Esophagus squamous epithelium (tissue), 5 donors: ENCODE data around the gene EYS. TPM values are rescaled to one million over a fixed set of nuclear protein-coding genes. Genes with fewer than 3 reads are reported as not detected.

Experiments used
- DNase-seq: peaks from one replicate; lab custom pipeline; 2025; lab: John Stamatoyannopoulos, UW
- H3K27ac ChIP-seq, 4 donors: fragments of 200-600 bp; sonication (generic); one replicate each; pipeline ENCODE4 v1.5.1; 2016 to 2019; ENCODE audit warnings: mild to moderate bottlenecking in 1 of 4
- H3K27me3 ChIP-seq, 4 donors: fragments of 200-600 bp; sonication (generic); 1 replicate in 3 of 4; 2 replicates in 1 of 4; pipeline versions ENCODE4 v1.5.1 to v1.6.0; 2017 to 2021; ENCODE audit warnings: antibody characterized with exemption in 1 of 4
- H3K36me3 ChIP-seq, 3 donors: fragments of 200-600 bp; sonication (generic); one replicate each; pipeline ENCODE4 v1.5.1; 2016 to 2019
- H3K4me1 ChIP-seq, 3 donors: fragments of 200-600 bp; sonication (generic); one replicate each; pipeline ENCODE4 v1.5.1; 2017 to 2019
- H3K4me3 ChIP-seq, 4 donors: fragments of 200-600 bp; sonication (generic); 1 replicate in 3 of 4; 2 replicates in 1 of 4; pipeline ENCODE4 v1.5.1; 2016 to 2019; ENCODE audit warnings: mild to moderate bottlenecking in 2 of 4, moderate library complexity in 1 of 4
- H3K9me3 ChIP-seq, 3 donors: fragments of 200-600 bp; sonication (generic); one replicate each; pipeline ENCODE4 v1.5.1; 2016 to 2019
- CTCF ChIP-seq, 6 experiments: fragments of 450-650 bp in 4 of 6; fragments of 200-600 bp in 2 of 6; sonication (generic) in 2 of 6; IDR thresholded peaks; one replicate each; pipeline ENCODE4 v1.5.1; 2016 to 2019; ENCODE audit warnings: antibody characterized with exemption in 6 of 6, mild to moderate bottlenecking in 4 of 6, moderate library complexity in 4 of 6
- POLR2A ChIP-seq, 4 donors: fragments of 450-650 bp; IDR thresholded peaks; one replicate each; pipeline ENCODE4 v1.6.1; 2017; ENCODE audit warnings: antibody characterized with exemption in 4 of 4, mild to moderate bottlenecking in 4 of 4, moderate library complexity in 3 of 4
- WGBS, 2 donors: methylation state at CpG; one replicate each; pipeline ENCODE4 v1.1.5; 2018; 5-methylcytosine and 5-hydroxymethylcytosine counted together
- intact Hi-C: fragments of 100-400 bp; cut with DNase I; formaldehyde crosslinking; loops from one replicate; pipeline ENCODE4 v1.15.0; 2022
- total RNA-seq, 4 donors: library from RNA; depleted of rRNA; stranded (reverse); fragments of >200 nt; gene quantifications; one replicate each; pipeline ENCODE4 v1.1.0, GENCODE V29; 2016
- donor health status: DM: yes; HTN: yes; CAD: no.

Gene EYS
- total RNA-seq, 4 donors from 2014 or later = 0.87 TPM; not detected in 3

GRCh38 chr6:63926950-63927927, 1779.8 kb downstream of the EYS start:
- no peaks in the 10 kb centered on the region for H3K36me3 ChIP-seq
- no peak for DNase-seq
- no peaks in the 10 kb centered on the region for H3K9me3 ChIP-seq
- no peaks in the 10 kb centered on the region for H3K4me1 ChIP-seq
- no peak overlapping the region for H3K4me3 ChIP-seq
- no peak overlapping the region for H3K27ac ChIP-seq
- WGBS, 2 donors = 50 to 53% methylated on average over 7 of the region's 7 CpGs
- no peaks in the 10 kb centered on the region for H3K27me3 ChIP-seq
- intact Hi-C loops = loop anchor here (10.0 kb wide), 1 partner anchor 398 kb away; no protein-coding TSS in a partner anchor
- no peak for TF ChIP-seq POLR2A (IDR thresholded peaks at IDR 0.05)

- no peak for DNase-seq
- Histone ChIP-seq H3K4me3 (no peak overlapping the region), H3K27me3 (no peaks in the 10 kb centered on the region), H3K4me1 (no peaks in the 10 kb centered on the region), H3K27ac (no peak overlapping the region), H3K36me3 (no peaks in the 10 kb centered on the region), H3K9me3 (no peaks in the 10 kb centered on the region)
- WGBS, 2 donors = 53 to 60% methylated on average over 1 of the region's 1 CpG
- intact Hi-C loops = loop anchor here (10.0 kb wide), 1 partner anchor 398 kb away; no protein-coding TSS in a partner anchor
- TF ChIP-seq POLR2A (IDR thresholded peaks at IDR 0.05) (no peak), CTCF (IDR thresholded peaks at IDR 0.05) (no peak)
These were observed 1780.7 kb downstream of the EYS start for GRCh38 chr6:63926258-63926780.

- no peaks in the 10 kb centered on the region for H3K36me3 ChIP-seq
- H3K4me3 ChIP-seq = no peak overlapping the region
- H3K27me3 ChIP-seq = no peaks in the 10 kb centered on the region
- no peak for TF ChIP-seq POLR2A (IDR thresholded peaks at IDR 0.05)
- TF ChIP-seq CTCF (IDR thresholded peaks at IDR 0.05) = peak in 5 of 6 experiments; percentile 35 to 66 (median 52)
- H3K4me1 ChIP-seq = no peaks in the 10 kb centered on the region
- 10 to 15% methylated on average over 6 of the region's 6 CpGs for WGBS, 2 donors
- no peak for DNase-seq
- no peaks in the 10 kb centered on the region for H3K9me3 ChIP-seq
- H3K27ac ChIP-seq = no peak overlapping the region
- intact Hi-C loops = loop anchor here (10.0 kb wide), 1 partner anchor 402 kb away; no protein-coding TSS in a partner anchor
These were observed 1783.8 kb downstream of the EYS start for GRCh38 chr6:63923139-63923739.

GRCh38 chr6:63919556-63920110, 1787.4 kb downstream of the EYS start:
- intact Hi-C loops = loop anchor here (10.0 kb wide), 1 partner anchor 405 kb away; no protein-coding TSS in a partner anchor
- no peaks in the 10 kb centered on the region for H3K27me3 ChIP-seq
- no peak for DNase-seq
- H3K9me3 ChIP-seq = no peaks in the 10 kb centered on the region
- 71 to 75% methylated on average over 7 of the region's 7 CpGs for WGBS, 2 donors
- no peak overlapping the region for H3K27ac ChIP-seq
- TF ChIP-seq POLR2A (IDR thresholded peaks at IDR 0.05) (no peak), CTCF (IDR thresholded peaks at IDR 0.05) (no peak)
- no peaks in the 10 kb centered on the region for H3K4me1 ChIP-seq
- H3K4me3 ChIP-seq = no peak overlapping the region
- H3K36me3 ChIP-seq = no peaks in the 10 kb centered on the region

GRCh38 chr6:63912887-63913286, 1794.1 kb downstream of the EYS start:
- intact Hi-C loops = no loop called here
- TF ChIP-seq CTCF (IDR thresholded peaks at IDR 0.05) = no peak
- no peak for TF ChIP-seq POLR2A (IDR thresholded peaks at IDR 0.05)
- Histone ChIP-seq H3K4me3 (no peak overlapping the region), H3K27ac (no peak overlapping the region), H3K36me3 (no peaks in the 10 kb centered on the region), H3K9me3 (no peaks in the 10 kb centered on the region), H3K4me1 (no peaks in the 10 kb centered on the region), H3K27me3 (no peaks in the 10 kb centered on the region)
- no peak for DNase-seq
- 8 to 14% methylated on average over 1 of the region's 1 CpG for WGBS, 2 donors
